GM19455 (cell line): ENCODE measurements around the gene ZNF274.
"Not testable (repeated sequence)": the region's sequence is repeated elsewhere in the genome, so short reads cannot be mapped to it uniquely, and the experiment has no call there.

Experiments
- ATAC-seq: cut with Tn5 transposase; IDR thresholded peaks from one replicate; pipeline ENCODE4 v1.9.1; 2021; ENCODE audit not compliant: unreplicated experiment

Gene ZNF274

GRCh38 chr19:58182989-58183816 is at the start of gene ZNF274:
ZNF274 (plus strand) TSS chr19:58183061; CDS start chr19:58183966, 905 bp downstream.
- peak; percentile 88 for ATAC-seq

GRCh38 chr19:58134244-58134643 is 48.6 kb upstream of the ZNF274 start:
- no peak for ATAC-seq

DNA sequence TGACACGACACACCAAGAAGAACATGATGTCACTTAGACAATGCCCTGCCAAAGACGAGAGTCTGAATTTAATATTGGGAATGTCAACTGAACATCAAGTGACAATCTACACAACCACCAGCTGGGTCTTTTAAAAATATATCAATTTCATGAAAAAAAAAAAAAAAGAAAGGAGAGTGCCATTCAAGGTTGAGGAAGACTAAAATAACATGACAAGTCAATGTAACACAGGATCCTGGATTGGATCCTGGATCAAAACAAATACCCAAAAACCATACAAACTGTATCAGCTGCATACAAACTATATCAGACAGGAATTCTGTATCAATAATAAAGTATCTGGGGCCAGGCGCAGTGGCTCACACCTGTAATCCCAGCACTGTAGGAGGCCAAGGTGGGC is 37.0 kb upstream of the ZNF274 start:
- no peak for ATAC-seq

GRCh38 chr19:58147475-58147874 is 35.4 kb upstream of the ZNF274 start:
- not testable (repeated sequence) for ATAC-seq

GRCh38 chr19:58150328-58150921 is 32.4 kb upstream of the ZNF274 start, which contains the start of gene ZNF329:
ZNF329 (minus strand) TSS chr19:58150789; CDS start chr19:58129503, 21,286 bp downstream.
- ATAC-seq = no peak

DNA sequence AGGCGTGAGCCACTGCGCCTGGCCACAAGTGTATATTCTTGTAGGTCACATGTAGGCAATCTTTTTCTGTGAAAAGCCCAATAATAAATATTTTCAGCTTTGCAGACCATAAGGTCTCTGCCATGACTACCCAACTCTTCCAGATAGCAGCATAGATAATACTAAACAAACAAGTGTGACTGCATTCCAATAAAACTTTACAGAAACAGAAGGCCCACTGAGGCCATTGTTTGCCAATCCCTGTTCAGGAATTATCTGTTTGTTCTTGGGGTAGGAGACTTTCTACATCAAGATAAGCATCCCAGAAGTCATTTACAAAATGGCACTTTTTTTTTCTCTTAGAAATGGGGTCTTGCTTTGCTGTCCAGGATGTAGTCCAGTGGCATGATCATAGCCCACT is 29.5 kb upstream of the ZNF274 start:
- no peak for ATAC-seq

DNA sequence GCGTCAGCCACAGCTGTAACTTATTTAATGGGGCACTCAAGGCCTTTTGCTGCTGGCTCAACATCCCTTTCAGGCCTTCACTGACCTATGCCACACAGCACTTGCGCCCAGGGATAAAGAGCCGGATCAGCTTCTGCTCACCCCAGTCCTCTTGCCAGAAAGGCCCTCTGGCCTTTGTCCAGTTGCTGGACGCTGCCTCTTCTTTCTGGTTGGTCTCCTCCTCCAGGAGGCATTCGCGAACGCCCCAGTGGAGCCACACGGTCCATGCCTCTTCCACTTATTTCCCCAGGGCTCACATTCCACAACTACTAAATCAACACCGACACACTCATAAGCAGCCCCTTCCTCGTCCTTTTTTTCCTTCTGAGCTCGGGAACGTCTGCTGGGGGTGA is 28.6 kb upstream of the ZNF274 start:
- no peak for ATAC-seq

- ATAC-seq = peak; percentile 58
These were observed 27.9 kb upstream of the ZNF274 start for GRCh38 chr19:58154679-58155648.

- no peak for ATAC-seq
These were observed 25.7 kb upstream of the ZNF274 start for GRCh38 chr19:58157045-58157728.

GRCh38 chr19:58166268-58166667 is 16.6 kb upstream of the ZNF274 start:
- no peak for ATAC-seq

DNA sequence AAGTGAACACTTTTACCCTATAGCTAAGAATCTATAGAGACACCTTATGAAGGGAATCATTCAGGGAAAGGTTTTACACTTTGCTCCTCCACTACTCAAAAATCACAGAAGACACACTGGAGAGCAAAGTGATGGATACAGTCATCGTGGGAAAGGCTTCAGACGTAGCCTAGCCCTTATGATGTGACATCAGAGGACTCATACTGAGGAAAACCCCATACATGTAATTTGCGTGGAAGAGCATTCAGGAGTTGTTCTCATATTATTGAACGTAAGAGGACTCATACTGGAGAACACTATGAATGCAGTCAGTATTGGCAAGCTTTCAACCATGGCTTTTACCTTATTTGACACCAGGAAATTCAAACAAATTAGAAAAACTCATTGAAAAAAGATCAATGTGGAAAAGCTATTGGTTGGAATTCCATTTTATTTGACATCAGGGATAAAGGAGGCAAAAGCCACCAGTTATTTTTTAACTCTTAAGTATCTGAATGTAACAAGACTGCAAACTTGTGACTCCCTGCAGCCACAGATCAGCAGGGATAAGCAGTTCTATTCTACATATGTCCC is 16.1 kb upstream of the ZNF274 start:
- no peak for ATAC-seq

DNA sequence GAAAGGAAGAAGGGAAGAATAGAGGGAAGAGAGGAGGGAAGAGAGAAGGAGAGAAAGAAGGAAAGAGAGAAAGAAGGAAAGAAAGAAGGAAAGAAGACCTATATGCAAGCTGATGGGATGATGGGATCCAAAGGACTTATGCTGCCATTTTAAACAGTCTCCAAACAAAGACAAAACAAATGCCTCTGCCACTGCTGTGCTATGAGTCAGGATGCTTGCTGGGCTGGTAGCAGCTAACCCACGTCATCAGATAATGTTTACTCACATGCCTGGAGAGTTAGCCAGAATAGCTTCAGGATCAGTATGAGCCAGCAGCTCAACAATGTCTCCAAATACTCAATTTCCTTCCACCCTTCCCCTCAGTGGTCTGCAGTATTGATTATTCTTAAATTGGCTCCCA is 12.0 kb upstream of the ZNF274 start:
- ATAC-seq = no peak

DNA sequence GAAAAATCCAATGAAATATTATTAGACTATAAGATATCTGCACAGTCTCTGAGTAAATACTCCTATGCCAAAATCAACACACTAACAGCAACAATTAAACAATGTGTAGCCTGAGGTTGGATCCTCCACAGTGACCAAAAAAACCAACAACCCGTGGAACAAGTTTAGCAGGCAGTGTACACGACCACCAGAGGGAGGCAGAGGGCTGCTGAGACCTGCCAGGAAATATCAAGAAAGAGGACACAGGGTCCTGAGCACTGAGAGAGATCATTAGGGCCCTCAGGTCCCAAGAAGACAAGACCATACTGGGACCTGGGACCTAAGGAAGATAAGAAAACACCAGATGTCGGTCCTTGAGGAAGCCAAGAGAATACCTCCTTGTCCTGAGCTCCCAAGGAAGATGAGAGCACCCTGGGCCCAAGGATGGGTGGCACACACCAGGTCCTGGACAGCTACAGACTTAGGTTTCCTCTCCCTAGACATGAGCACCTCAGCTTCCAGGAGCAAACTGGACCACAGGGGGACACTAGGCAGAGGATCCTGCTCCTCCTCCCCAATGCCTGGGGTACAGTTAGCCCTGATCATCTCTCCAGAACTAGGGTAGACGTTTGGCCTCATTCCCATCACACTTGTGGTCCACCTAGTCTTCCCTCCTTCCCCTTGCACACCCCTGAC is 822 bp upstream of the ZNF274 start:
- ATAC-seq = no peak

DNA sequence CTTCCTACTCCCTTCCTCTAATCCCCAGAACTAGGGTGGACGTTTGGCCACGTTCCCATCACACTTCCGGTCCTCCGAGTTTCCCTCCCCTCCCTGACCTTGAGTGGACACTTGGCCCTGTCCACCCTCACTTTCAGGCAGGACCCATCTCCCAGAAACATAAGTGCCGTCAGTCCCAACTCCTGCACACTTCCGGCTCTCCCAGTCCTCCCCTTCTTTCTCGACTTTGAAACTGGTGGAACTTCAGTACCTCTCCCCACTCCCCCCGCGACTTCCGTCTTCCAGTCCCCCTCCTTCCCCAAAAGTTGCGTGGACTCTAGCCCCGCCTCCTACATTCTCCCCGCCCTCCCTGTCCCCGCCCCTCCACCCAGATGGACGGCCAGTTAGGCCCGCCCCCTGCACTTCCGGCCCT is 278 bp upstream of the ZNF274 start:
- ATAC-seq = no peak

- ATAC-seq = peak; percentile 7
These were observed 955 bp downstream of the ZNF274 start for GRCh38 chr19:58183817-58184215.

- ATAC-seq = no peak
These were observed 14.2 kb downstream of the ZNF274 start for GRCh38 chr19:58196901-58197616.

DNA sequence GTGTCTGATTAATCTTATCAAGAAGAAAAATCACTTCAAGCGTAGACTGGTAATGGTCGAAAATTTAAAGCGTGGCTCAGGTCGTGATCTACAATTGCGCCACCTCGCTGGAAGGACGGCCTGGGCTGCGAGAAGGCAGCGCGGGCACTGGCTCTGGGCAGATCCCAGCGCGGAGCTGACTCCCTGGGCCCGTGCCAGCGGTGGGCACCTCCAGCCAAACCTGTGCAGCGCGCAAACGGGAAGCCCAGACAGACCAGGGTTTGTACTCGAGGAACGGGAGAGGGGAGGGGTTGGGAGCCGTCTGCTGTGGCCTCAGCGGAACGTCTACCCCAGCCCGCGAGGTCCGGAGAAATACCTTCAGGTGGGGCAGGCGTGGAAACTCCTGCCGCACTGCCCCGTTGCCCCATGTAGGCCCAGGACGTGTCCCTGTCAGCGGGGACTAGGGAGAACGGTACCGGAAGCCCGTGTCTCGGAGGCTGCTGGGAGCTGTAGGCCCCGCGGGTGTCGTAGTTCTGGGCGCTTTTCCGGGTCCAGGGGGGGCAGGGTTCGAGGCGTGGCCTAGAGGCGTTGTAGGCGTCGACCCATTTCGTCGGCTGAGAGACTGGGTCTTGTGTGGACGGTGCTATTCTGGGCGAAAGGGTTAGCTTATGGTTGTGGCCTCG is 21.1 kb downstream of the ZNF274 start:
- no peak for ATAC-seq

- no peak for ATAC-seq
These were observed 21.7 kb downstream of the ZNF274 start for GRCh38 chr19:58204566-58204965.

GRCh38 chr19:58209577-58209976 is 26.7 kb downstream of the ZNF274 start:
- no peak for ATAC-seq
